Muscle of arm (tissue), 12 donors: Measurements from ENCODE around the gene ADORA2A. TPM values are rescaled to one million over a fixed set of nuclear protein-coding genes. Genes with fewer than 3 reads are reported as not detected.

Experiments
- DNase-seq: peaks from one replicate; pipeline ENCODE4 v3.0.0-alpha.2; 2013
- polyA plus RNA-seq, 12 donors: library from polyadenylated mRNA; unstranded; fragments of 120-200 nt; gene quantifications; one replicate each; pipeline ENCODE4 v1.2.1, GENCODE V29; 2013; ENCODE audit not compliant: insufficient read length in 12 of 12

Gene ADORA2A
- polyA plus RNA-seq, 12 donors = 5.9 to 28.9 (median 9.9) TPM; not detected in 1

GRCh38 chr22:24445481-24446259 lies 18.3 kb downstream of the ADORA2A start:
- DNase-seq = no peak

GRCh38 chr22:24446260-24446611 lies 18.8 kb downstream of the ADORA2A start:
- no peak for DNase-seq

GRCh38 chr22:24450610-24451009 lies 23.2 kb downstream of the ADORA2A start:
- no peak for DNase-seq

GRCh38 chr22:24451162-24451561 lies 23.8 kb downstream of the ADORA2A start:
- DNase-seq = no peak

- no peak for DNase-seq
Observed at GRCh38 chr22:24453853-24454252, 26.5 kb downstream of the ADORA2A start.

- DNase-seq = no peak
Observed at GRCh38 chr22:24455039-24455438, 27.6 kb downstream of the ADORA2A start.

DNA sequence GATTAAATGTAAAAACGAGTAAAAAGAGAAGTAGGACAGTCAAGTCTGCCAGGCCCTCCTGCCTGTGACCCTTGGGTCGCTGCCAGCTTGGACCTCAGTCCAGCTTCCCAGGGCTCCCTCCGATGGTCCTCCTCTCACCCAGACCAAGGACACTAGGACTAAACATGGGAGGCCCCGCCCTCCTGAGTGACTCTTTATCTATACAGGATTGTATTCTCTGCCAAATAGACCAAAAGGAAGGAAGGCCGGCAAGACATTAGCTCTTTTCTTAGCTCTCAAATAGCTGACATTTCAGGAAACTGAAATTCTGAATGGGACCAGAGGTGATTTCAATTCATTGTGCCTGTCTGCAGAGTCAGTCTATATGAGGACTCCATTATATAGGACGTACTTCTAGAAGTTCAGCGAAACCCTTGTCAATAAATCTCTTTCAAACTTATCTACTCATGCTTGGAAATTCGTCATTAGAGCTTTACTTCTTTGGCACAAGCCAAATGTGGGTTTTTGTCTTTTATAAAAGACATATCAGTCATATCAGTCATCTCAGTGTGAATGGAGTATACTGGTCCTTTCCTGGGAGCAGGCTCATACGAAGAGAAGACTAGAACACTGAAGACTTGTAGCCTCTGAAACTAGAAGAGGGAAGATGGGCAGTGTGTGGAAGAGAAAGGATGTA lies 28.5 kb downstream of the ADORA2A start:
- DNase-seq = no peak

DNA sequence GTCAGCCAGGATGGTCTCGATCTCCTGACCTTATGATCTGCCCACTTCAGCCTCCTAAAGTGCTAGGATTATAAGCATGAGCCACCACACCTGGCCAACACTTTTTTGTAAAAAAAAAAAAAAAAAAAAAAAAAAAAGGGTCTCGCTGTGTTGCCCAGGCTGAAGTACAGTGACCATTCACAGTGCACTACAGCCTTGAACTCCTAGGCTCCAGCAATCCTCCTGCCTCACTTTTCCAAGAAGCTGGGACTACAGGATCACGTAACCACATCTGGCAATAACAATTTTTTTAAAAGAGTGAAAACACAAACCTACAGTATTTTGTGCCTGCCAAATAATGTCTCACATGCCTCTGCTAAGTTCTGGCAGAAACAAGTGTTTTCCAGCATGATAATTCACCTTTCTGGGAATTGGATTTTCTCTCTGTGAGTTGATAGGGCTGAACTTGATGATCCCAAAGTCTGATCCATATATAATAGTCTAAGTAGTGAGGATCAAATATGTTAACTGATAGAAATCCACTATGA lies 30.6 kb downstream of the ADORA2A start:
- no peak for DNase-seq

- no peak for DNase-seq
Observed at GRCh38 chr22:24459911-24460310, 32.5 kb downstream of the ADORA2A start.

GRCh38 chr22:24460418-24461089 lies 33.2 kb downstream of the ADORA2A start:
- no peak for DNase-seq

DNA sequence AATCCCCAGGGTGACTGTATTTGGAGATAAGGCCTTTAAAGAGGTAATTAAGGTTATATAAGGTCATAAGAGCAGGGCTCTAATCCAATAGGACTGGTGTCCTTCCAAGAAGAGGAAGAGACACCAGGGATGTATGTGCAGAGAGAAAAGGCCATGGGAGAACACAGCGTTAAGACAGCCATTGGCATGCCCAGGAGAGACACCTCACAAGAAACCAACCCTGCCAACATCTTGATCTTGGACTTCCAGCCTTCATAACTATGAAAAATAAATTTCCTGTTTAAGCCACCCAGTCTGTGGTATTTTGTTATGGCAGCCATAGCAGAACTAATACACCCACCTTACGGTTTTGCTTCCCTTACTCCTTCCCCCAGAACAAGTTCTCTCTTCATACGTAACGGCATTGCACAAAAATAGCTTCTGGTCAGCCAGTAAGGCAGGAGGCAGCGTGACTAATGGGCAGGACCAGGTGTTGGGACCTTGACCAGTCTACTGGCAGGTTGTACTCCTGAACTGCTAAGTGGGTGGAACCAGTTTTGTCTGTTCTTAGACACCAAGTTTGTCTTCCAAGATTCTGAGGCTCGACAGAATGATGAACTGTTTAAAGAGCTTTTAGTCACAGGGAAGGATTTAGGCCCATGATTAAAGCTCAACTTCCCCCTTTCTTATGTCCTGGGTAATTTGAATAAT lies 35.8 kb downstream of the ADORA2A start:
- DNase-seq = no peak

DNA sequence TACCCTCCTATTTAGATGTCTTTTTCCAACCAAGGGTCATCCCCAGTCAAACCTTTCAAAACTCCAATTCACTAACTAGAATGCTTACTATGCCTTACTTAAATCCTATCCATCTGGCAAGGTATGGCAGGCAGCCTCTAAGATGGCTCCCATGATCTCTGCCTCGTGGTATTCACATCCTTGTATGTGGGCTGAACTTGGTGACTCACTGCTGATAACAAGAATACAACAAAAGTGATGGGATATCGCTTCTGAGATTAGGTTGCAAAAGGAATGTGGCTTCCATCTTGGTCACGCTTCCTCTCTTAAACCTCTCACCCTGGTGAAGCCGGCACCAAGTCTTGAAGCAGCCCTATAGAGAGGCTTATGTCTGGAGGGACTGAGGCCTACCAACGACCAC lies 38.2 kb downstream of the ADORA2A start:
- DNase-seq = no peak

GRCh38 chr22:24465975-24466374 lies 38.6 kb downstream of the ADORA2A start:
- DNase-seq = no peak

DNA sequence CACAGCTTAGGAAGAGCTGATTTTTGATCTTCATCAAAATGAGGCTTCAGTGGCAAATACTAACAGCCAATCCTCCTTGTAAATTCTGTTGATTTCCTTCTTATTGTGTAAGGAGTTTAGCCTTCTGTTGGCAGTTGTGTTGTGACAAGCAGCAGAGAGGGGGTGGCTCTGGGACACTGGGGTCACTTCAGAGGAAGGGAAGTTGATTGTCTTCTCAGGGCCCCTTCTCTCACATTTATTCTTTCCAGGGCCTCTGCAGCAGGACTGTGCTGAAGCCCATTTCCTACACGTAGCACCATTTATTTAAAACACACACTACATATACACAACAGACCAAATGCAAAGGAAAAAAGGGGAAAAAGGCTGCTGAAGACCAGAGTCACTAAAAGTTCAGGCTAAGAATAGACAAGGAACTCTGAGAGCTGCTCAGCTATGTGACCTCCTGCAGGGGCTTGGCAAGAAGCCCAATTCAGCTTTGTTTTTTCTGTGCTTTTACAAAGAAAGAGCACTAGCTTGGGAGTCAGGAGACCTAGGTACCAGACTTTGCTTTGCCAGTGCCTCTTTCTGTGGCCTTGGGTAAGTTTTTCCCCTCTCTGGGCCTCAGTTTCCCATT lies 39.4 kb downstream of the ADORA2A start:
- DNase-seq = peak; percentile 62

- no peak for DNase-seq
Observed at GRCh38 chr22:24467340-24467739, 39.9 kb downstream of the ADORA2A start.

- peak; percentile 70 for DNase-seq
Observed at GRCh38 chr22:24471570-24471969, 44.2 kb downstream of the ADORA2A start.

GRCh38 chr22:24473284-24473683 lies 45.9 kb downstream of the ADORA2A start:
- no peak for DNase-seq

DNA sequence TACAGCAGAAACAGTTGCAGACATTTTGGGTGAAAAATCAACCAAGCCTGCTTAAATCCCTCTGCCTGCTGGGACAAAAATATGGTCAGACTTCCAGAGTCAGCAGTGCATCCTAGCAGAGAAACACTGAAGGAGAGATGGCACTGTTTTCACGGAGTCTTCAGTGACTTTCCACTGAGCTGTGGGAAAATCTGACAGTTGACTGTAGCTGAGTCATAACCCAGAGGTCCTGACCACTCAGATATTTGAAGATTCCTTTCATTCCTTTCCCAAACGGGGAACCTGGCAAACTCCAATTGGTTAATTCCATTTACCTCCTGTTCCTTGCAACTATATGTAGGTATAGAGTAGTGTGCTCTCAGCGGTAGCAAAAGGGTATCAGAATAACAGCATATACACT lies 46.8 kb downstream of the ADORA2A start:
- DNase-seq = no peak

DNA sequence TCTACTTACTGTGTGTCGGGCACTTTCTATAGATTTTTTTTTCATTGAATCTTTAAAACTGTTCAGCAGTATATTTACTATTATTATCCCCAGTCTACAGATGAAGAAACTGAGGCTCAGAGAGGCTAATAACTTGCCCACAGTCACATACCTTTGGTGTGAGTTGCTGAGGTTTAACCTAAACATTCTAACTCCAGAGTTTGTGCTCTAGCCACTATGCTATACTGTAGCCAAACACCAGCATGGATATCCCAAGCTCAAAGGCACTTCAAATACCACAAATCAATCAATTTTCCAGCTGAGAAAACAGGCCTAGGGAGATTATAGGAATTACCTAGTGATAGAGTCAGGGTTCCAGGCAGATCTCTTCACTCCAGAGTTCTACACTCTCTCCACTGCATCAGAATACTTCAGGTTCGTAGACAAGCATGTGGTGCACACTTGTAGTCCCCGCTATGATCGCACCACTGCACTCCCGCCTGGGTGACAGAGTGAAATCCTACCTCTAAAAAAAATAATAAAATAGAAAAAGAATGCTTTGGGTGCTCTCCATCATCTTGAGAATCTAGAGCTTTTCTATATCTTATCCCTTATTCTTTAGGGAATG lies 47.4 kb downstream of the ADORA2A start:
- DNase-seq = no peak

DNA sequence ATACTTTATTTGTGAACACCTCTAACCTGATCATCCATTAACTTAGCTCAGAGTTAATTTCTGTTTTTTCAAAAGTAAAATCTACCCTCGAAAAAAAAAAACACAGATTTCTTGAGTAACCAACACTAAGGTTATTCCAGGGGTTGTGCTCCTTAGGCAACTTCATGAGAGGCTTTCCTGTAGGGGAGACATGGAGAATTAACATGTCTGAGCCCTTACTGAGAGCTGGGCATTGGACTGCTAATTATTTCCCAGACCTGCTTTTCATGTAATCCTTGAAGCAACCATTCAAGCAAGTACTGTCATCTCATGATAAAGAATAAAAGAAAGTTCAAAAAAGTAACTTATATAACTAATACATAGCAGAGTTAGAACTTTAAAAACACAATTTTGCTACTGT lies 54.2 kb downstream of the ADORA2A start:
- no peak for DNase-seq

DNA sequence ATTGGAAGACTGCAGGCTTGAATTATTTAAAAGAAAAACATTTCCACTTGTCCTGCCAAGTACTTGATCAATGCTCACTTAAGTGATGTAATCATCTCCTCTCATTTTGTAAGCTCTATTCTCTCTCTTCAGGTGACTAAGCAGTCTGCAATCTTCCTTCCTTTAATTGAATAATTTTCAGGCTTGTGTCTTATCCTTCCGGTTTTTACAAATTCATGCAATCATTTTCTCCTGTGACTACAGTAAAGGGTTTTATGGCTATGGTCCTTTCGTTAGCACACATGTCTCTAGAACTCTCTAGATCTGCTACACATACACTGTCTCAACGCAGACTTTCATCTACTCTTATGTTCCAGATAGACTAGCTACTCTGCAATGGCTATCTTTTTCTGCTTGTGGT lies 55.2 kb downstream of the ADORA2A start:
- DNase-seq = peak; percentile 71
